K562 (cell line): ENCODE data around the gene CMSS1. TPM values are rescaled to one million over a fixed set of nuclear protein-coding genes. Genes with fewer than 3 reads are reported as not detected.

Experiments used
- ATAC-seq: fragments of 200-7000 bp; cut with Tn5 transposase; 3 replicates; pipeline ENCODE4 v1.9.1; 2020; ENCODE audit warnings: moderate library complexity
- BruUV-seq: library from RNA; stranded (reverse); fragments of 400-500 nt; replicated peaks from 2 replicates; lab custom pipeline; 2021; lab: Mats Ljungman, UMichigan
- CTCF ChIA-PET: fragments of 300-600 bp; formaldehyde crosslinking; extraction: SDS; loops from one replicate; lab custom pipeline; 2021; ENCODE audit warnings: low intra/inter-chr PET ratio; lab: Yijun Ruan, JAX
- POLR2A ChIA-PET: fragments of 300-600, 350-650 bp; sonication (Branson Sonifier 250); formaldehyde crosslinking; extraction: SDS; loops from one replicate; lab custom pipeline; 2021; ENCODE audit warnings: antibody characterized with exemption, inconsistent platforms; lab: Yijun Ruan, JAX
- DNase-seq, 4 experiments: peaks; one replicate each; pipeline versions ENCODE4 v3.0.0 to v3.0.0-alpha.2; 2011 to 2018; ENCODE audit warnings: low spot score in 3 of 4, mixed read lengths in 3 of 4; ENCODE audit errors: extremely low read depth in 1 of 4
- FAIRE-seq: peaks from 2 replicates; lab custom pipeline; 2011; peaks lifted over from hg19 to GRCh38; lab: Jason Lieb, UNC
- H2AFZ ChIP-seq: 2 replicates; pipeline ENCODE4 v1.6.0; 2011; ENCODE audit warnings: low read depth, low read length, control low read depth, inconsistent platforms
- H3K27ac ChIP-seq: fragments of 200-600 bp; 3 replicates; pipeline ENCODE4 v1.8.0; 2011; ENCODE audit warnings: low read depth, mild to moderate bottlenecking, control low read depth, inconsistent platforms, low read length, moderate library complexity, mixed read lengths; ENCODE audit errors: extremely low read depth
- H3K27me3 ChIP-seq, 2 experiments: fragments of 300-600 bp in 1 of 2; 2 replicates in 1 of 2; 3 replicates in 1 of 2; pipeline versions ENCODE4 v1.6.0 to v1.8.0; 2011; ENCODE audit warnings: inconsistent platforms in 2 of 2, low read length in 2 of 2, mild to moderate bottlenecking in 1 of 2, mixed read lengths in 1 of 2, moderate library complexity in 1 of 2; ENCODE audit not compliant: control insufficient read depth in 2 of 2, insufficient read depth in 2 of 2
- H3K36me3 ChIP-seq: fragments of 300-600 bp; 3 replicates; pipeline ENCODE4 v1.8.0; 2011; ENCODE audit warnings: mild to moderate bottlenecking, low read length, inconsistent platforms; ENCODE audit not compliant: control insufficient read depth, insufficient read depth
- H3K4me1 ChIP-seq, 2 experiments: fragments of 200-600 bp in 1 of 2; replicated peaks in 1 of 2; 2 replicates in 1 of 2; 3 replicates in 1 of 2; pipeline versions ENCODE4 v1.5.1 to v1.8.0; 2011; ENCODE audit warnings: inconsistent platforms in 2 of 2, low read length in 2 of 2, mild to moderate bottlenecking in 1 of 2, mixed read lengths in 1 of 2, moderate library complexity in 1 of 2; ENCODE audit not compliant: control insufficient read depth in 2 of 2, insufficient read depth in 2 of 2
- H3K4me2 ChIP-seq: 2 replicates; pipeline ENCODE4 v1.6.1; 2011; ENCODE audit warnings: low read length, control low read depth, inconsistent platforms, mixed read lengths; ENCODE audit not compliant: insufficient read depth
- H3K4me3 ChIP-seq: fragments of 200-600 bp; sonication (generic), shearing (Covaris generic); 2 replicates; pipeline ENCODE4 v1.5.1; 2016; ENCODE audit warnings: control low read depth, inconsistent platforms
- H3K79me2 ChIP-seq: fragments of 200-600 bp; 3 replicates; pipeline ENCODE4 v1.8.0; 2011; ENCODE audit warnings: low read length, inconsistent platforms; ENCODE audit not compliant: control insufficient read depth, insufficient read depth
- H3K9ac ChIP-seq, 2 experiments: 2 replicates each; pipeline versions ENCODE4 v1.6.0 to v1.6.1; 2011; ENCODE audit warnings: low read depth in 2 of 2, low read length in 2 of 2, control low read depth in 1 of 2, inconsistent platforms in 1 of 2, mild to moderate bottlenecking in 1 of 2, mixed read lengths in 1 of 2; ENCODE audit not compliant: insufficient read depth in 1 of 2
- H3K9me1 ChIP-seq: one replicate; pipeline ENCODE4 v1.6.0; 2011; ENCODE audit warnings: inconsistent platforms, mild to moderate bottlenecking, low read length, moderate library complexity; ENCODE audit not compliant: control insufficient read depth, insufficient read depth
- H3K9me3 ChIP-seq: replicated peaks from 2 replicates; pipeline ENCODE4 v1.5.1; 2011; ENCODE audit warnings: low read depth, low read length, inconsistent platforms; ENCODE audit not compliant: control insufficient read depth, insufficient read depth
- H4K20me1 ChIP-seq: replicated peaks from 2 replicates; pipeline ENCODE4 v1.6.1; 2011; ENCODE audit warnings: low read length, inconsistent platforms, mixed read lengths; ENCODE audit not compliant: control insufficient read depth, insufficient read depth
- ADNP ChIP-seq: fragments of 200-800 bp; sonication (Bioruptor generic); IDR thresholded peaks from 2 replicates; pipeline ENCODE4 v1.6.1; 2016; ENCODE audit warnings: missing genetic modification characterization, missing compliant biosample characterization
- CBX8 ChIP-seq: fragments of 200-600 bp; sonication (generic); IDR thresholded peaks from 2 replicates; pipeline ENCODE4 v1.6.1; 2012; ENCODE audit warnings: borderline replicate concordance, mixed run types, low read depth, mild to moderate bottlenecking, moderate library complexity, mixed read lengths, low read length, control low read depth, inconsistent platforms; ENCODE audit not compliant: poor library complexity, severe bottlenecking; ENCODE audit errors: extremely low read depth
- CCAR2 ChIP-seq: fragments of 200-400 bp; formaldehyde crosslinking; IDR thresholded peaks from 2 replicates; pipeline ENCODE4 v1.6.1; 2017; ENCODE audit warnings: mild to moderate bottlenecking, low read depth, low read length
- HCFC1 ChIP-seq: IDR thresholded peaks from 2 replicates; pipeline ENCODE4 v1.6.1; 2012; ENCODE audit warnings: low read depth, low read length, improper control_type of control experiment
- HNRNPH1 ChIP-seq: fragments of 200-400 bp; formaldehyde crosslinking; optimal IDR thresholded peaks from 2 replicates; pipeline ENCODE3; 2017; ENCODE audit warnings: low read depth, mild to moderate bottlenecking, low read length, moderate library complexity
- KLF6 ChIP-seq: fragments of 250-450 bp; sonication (Bioruptor Pico); IDR thresholded peaks from 2 replicates; pipeline ENCODE4 v1.4.0; 2020; ENCODE audit warnings: mild to moderate bottlenecking, moderate library complexity, borderline replicate concordance
- NFYB ChIP-seq: IDR thresholded peaks from 2 replicates; pipeline ENCODE4 v1.6.1; 2011; ENCODE audit warnings: mild to moderate bottlenecking, moderate library complexity; ENCODE audit not compliant: insufficient read length; ENCODE audit errors: extremely low read depth
- POLR2AphosphoS5 ChIP-seq: IDR thresholded peaks from 2 replicates; pipeline ENCODE4 v1.6.1; 2011; ENCODE audit warnings: mild to moderate bottlenecking, low read depth, low read length, moderate library complexity; ENCODE audit not compliant: control insufficient read depth, insufficient read depth
- TOE1 ChIP-seq, 2 experiments: fragments of 450-650 bp in 1 of 2; sonication (generic) in 1 of 2; formaldehyde crosslinking in 1 of 2; IDR thresholded peaks; 2 replicates each; pipeline versions ENCODE4 v1.7.1 to v1.8.0; 2016 to 2022; ENCODE audit warnings: borderline replicate concordance in 2 of 2, mild to moderate bottlenecking in 2 of 2, antibody characterized with exemption in 1 of 2, inconsistent platforms in 1 of 2, low read depth in 1 of 2, missing genetic modification reagents in 1 of 2, moderate library complexity in 1 of 2
- ZNF253 ChIP-seq: fragments of 250-450 bp; sonication (Bioruptor Pico); conservative IDR thresholded peaks from 2 replicates; pipeline ENCODE4 v1.6.1; 2021; ENCODE audit warnings: mild to moderate bottlenecking
- ZNF444 ChIP-seq: fragments of 250-450 bp; sonication (Bioruptor Pico); IDR thresholded peaks from 2 replicates; pipeline ENCODE4 v1.4.0; 2020; ENCODE audit warnings: mild to moderate bottlenecking, moderate library complexity
- ZNF644 ChIP-seq: fragments of 200-800 bp; sonication (Bioruptor generic); IDR thresholded peaks from 2 replicates; pipeline ENCODE4 v1.6.1; 2016; ENCODE audit warnings: low read depth, missing genetic modification characterization, missing compliant biosample characterization
- ZNF77 ChIP-seq: fragments of 250-450 bp; sonication (Bioruptor Pico); IDR thresholded peaks from 2 replicates; pipeline ENCODE4 v1.5.0; 2020
- WGBS: fragments of 100-300 bp; shearing (Covaris generic); methylation state at CpG from one replicate; pipeline ENCODE4 v1.1.6; 2016; ENCODE audit warnings: low coverage, mixed read lengths; ENCODE audit not compliant: insufficient coverage; ENCODE audit errors: missing lambda C conversion rate; 5-methylcytosine and 5-hydroxymethylcytosine counted together
- in situ Hi-C: fragments of 300-500 bp; cut with MboI; formaldehyde crosslinking; loops from 4 replicates; pipeline ENCODE4 v1.15.0; 2018; ENCODE audit warnings: inconsistent platforms, mixed read lengths
- intact Hi-C: fragments of 100-400 bp; cut with micrococcal nuclease; formaldehyde crosslinking; loops from 2 replicates; pipeline ENCODE4 v1.14.2; 2022
- polyA plus RNA-seq, 8 experiments: library from polyadenylated mRNA; depleted of rRNA in 4 of 8; stranded (reverse) in 5 of 8; unstranded in 3 of 8; fragments of >200 nt; fragmentation: Nextera tagmentation in 2 of 8; fragmentation: Illumina TruSeq in 1 of 8; extraction: Ambion mirVana in 2 of 8; extraction: Trizol in 1 of 8; gene quantifications; 2 replicates each; pipeline versions ENCODE4 v1.2.1 to v1.2.3, GENCODE V29; 2011 to 2014; ENCODE audit warnings: inconsistent platforms in 1 of 8, missing spikeins in 1 of 8
- total RNA-seq, 7 experiments: library from RNA; depleted of rRNA in 6 of 7; stranded (reverse); fragments of >200 nt in 6 of 7; fragmentation: Illumina TruSeq in 2 of 7; extraction: Trizol in 2 of 7; gene quantifications; 2 replicates each; pipeline versions ENCODE4 v1.2.1 to v1.2.3, GENCODE V29; 2011 to 2021; ENCODE audit warnings: low replicate concordance in 1 of 7
- TF ChIP-seq, protein P1 (sequence below): fragments of 150-350 bp; IDR thresholded peaks from 2 replicates; pipeline ENCODE4 v1.6.1; 2014; ENCODE audit warnings: low read depth, mild to moderate bottlenecking, low read length, borderline replicate concordance
- TF ChIP-seq, protein P2 (sequence below), 2 experiments: fragments of 450-650 bp; IDR thresholded peaks; 2 replicates each; pipeline ENCODE4 v1.6.1; 2018; ENCODE audit warnings: mild to moderate bottlenecking in 2 of 2, low read depth in 1 of 2; ENCODE audit not compliant: partially characterized antibody in 2 of 2

CMSS1 gene
- total and polyA plus RNA-seq, 9 of the 15 experiments (the other 6 are each of a cell fraction or from before 2014, with no cell fraction given), result 46.9 to 109 (median 72.3) TPM

DNA sequence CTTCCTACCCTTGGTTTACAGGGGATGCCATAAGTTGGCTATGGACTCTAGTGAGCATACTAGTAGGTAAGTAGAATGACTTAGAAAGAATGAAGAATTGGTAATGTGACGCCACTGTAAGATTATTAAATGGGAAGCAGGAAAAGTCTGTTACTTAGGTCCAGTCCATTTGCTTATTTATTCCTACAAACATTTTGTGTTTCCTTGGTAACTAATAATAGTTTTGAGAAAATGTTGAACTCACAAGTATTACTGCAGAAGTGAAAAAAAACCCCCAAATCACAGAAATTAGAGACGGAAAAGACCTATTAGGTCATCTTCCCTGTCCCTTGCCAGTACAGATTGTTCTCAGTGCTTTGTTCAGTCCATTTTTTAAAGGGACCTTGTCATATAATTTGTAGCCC, 63.5 kb downstream of the CMSS1 start:
- no peak for DNase-seq
- FAIRE-seq, result no peak
- 100% methylated on average over 2 of the region's 2 CpGs for WGBS
- Histone ChIP-seq H3K9me1 (no peaks in the 10 kb centered on the region), H4K20me1 (no peaks in the 10 kb centered on the region), H3K4me3 (no peak overlapping the region), H3K27me3 (no peaks in the 10 kb centered on the region), H3K27ac (no peak overlapping the region), H3K79me2 (peaks cover 34% of the 10 kb centered on the region), H3K4me2 (no peak overlapping the region), H3K36me3 (peaks cover 6% of the 10 kb centered on the region; the same call in 1 of the 3 replicates), H2AFZ (no peak overlapping the region), H3K9me3 (no peaks in the 10 kb centered on the region), H3K9ac (no peak overlapping the region), H3K4me1 (peaks cover 2 to 14% of the 10 kb centered on the region in 2 experiments; a peak in 4 of 5 replicates)
- BruUV-seq, result no TSS peak
- no peak for ATAC-seq
- in situ Hi-C loops (no loop called here), intact Hi-C loops (no loop called here)
- POLR2A ChIA-PET, result no interaction called here
- CTCF ChIA-PET, result no interaction called here
- TF ChIP-seq HCFC1 (no peak), HNRNPH1 (no peak), POLR2AphosphoS5 (no peak), ZNF253 (no peak), NFYB (no peak), KLF6 (CRISPR knock-in tag) (no peak), ADNP (tag) (no peak), TOE1 (IDR thresholded peaks at IDR 0.05; ENCODE audit: borderline replicate concordance) (no peak), TOE1 (CRISPR knock-in tag; IDR thresholded peaks at IDR 0.05; ENCODE audit: borderline replicate concordance, low read depth) (no peak), CBX8 (no peak), ZNF77 (CRISPR knock-in tag) (no peak), ZNF444 (CRISPR knock-in tag) (no peak), CCAR2 (no peak), ZNF644 (tag) (no peak)
- TF ChIP-seq, protein P1, sequence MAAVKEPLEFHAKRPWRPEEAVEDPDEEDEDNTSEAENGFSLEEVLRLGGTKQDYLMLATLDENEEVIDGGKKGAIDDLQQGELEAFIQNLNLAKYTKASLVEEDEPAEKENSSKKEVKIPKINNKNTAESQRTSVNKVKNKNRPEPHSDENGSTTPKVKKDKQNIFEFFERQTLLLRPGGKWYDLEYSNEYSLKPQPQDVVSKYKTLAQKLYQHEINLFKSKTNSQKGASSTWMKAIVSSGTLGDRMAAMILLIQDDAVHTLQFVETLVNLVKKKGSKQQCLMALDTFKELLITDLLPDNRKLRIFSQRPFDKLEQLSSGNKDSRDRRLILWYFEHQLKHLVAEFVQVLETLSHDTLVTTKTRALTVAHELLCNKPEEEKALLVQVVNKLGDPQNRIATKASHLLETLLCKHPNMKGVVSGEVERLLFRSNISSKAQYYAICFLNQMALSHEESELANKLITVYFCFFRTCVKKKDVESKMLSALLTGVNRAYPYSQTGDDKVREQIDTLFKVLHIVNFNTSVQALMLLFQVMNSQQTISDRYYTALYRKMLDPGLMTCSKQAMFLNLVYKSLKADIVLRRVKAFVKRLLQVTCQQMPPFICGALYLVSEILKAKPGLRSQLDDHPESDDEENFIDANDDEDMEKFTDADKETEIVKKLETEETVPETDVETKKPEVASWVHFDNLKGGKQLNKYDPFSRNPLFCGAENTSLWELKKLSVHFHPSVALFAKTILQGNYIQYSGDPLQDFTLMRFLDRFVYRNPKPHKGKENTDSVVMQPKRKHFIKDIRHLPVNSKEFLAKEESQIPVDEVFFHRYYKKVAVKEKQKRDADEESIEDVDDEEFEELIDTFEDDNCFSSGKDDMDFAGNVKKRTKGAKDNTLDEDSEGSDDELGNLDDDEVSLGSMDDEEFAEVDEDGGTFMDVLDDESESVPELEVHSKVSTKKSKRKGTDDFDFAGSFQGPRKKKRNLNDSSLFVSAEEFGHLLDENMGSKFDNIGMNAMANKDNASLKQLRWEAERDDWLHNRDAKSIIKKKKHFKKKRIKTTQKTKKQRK, result no peak
- TF ChIP-seq, protein P2, sequence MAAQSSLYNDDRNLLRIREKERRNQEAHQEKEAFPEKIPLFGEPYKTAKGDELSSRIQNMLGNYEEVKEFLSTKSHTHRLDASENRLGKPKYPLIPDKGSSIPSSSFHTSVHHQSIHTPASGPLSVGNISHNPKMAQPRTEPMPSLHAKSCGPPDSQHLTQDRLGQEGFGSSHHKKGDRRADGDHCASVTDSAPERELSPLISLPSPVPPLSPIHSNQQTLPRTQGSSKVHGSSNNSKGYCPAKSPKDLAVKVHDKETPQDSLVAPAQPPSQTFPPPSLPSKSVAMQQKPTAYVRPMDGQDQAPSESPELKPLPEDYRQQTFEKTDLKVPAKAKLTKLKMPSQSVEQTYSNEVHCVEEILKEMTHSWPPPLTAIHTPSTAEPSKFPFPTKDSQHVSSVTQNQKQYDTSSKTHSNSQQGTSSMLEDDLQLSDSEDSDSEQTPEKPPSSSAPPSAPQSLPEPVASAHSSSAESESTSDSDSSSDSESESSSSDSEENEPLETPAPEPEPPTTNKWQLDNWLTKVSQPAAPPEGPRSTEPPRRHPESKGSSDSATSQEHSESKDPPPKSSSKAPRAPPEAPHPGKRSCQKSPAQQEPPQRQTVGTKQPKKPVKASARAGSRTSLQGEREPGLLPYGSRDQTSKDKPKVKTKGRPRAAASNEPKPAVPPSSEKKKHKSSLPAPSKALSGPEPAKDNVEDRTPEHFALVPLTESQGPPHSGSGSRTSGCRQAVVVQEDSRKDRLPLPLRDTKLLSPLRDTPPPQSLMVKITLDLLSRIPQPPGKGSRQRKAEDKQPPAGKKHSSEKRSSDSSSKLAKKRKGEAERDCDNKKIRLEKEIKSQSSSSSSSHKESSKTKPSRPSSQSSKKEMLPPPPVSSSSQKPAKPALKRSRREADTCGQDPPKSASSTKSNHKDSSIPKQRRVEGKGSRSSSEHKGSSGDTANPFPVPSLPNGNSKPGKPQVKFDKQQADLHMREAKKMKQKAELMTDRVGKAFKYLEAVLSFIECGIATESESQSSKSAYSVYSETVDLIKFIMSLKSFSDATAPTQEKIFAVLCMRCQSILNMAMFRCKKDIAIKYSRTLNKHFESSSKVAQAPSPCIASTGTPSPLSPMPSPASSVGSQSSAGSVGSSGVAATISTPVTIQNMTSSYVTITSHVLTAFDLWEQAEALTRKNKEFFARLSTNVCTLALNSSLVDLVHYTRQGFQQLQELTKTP (IDR thresholded peaks at IDR 0.05; ENCODE audit: low read depth in 1 of 2, partially characterized antibody in 2 of 2), result no peak
